Caco-2 (cell line): Measurements from ENCODE around the gene DSG2. TPM values are rescaled to one million over a fixed set of nuclear protein-coding genes. Genes with fewer than 3 reads are reported as not detected.

Source experiments
- Bru-seq: library from RNA; stranded (reverse); fragments of 400-500 nt; gene quantifications from one replicate; lab custom pipeline; 2021; lab: Mats Ljungman, UMichigan
- BruChase-seq, 2 experiments: library from RNA; stranded (reverse); fragments of 400-500 nt; gene quantifications; one replicate each; lab custom pipeline; 2021; lab: Mats Ljungman, UMichigan
- BruUV-seq: library from RNA; stranded (reverse); fragments of 400-500 nt; replicated peaks from 2 replicates; lab custom pipeline; 2021; lab: Mats Ljungman, UMichigan
- CTCF ChIA-PET: fragments of 300-600 bp; sonication (Branson Sonifier 250); formaldehyde crosslinking; loops from one replicate; lab custom pipeline; 2022; ENCODE audit warnings: antibody characterized with exemption; lab: Charles Lee
- POLR2A ChIA-PET: fragments of 300-600 bp; sonication (Branson Sonifier 250); formaldehyde crosslinking; loops from one replicate; lab custom pipeline; 2022; ENCODE audit warnings: antibody characterized with exemption; lab: Charles Lee
- DNase-seq, 2 experiments: peaks; one replicate each; pipeline versions ENCODE4 v3.0.0 to v3.0.0-alpha.2; 2020 to 2022
- H3K27me3 ChIP-seq: replicated peaks from 2 replicates; pipeline ENCODE4 v1.6.0; 2011; ENCODE audit warnings: low read length; ENCODE audit not compliant: control insufficient read depth, insufficient read depth
- H3K36me3 ChIP-seq: 2 replicates; pipeline ENCODE4 v1.5.1; 2011; ENCODE audit warnings: low read length; ENCODE audit not compliant: control insufficient read depth, insufficient read depth
- H3K4me1 ChIP-seq: fragments of 250-450 bp; sonication (Bioruptor Pico); 2 replicates; pipeline ENCODE4 v1.5.1; 2020; ENCODE audit warnings: mild to moderate bottlenecking
- H3K4me3 ChIP-seq: 2 replicates; pipeline ENCODE4 v1.5.1; 2011; ENCODE audit warnings: low read depth, mild to moderate bottlenecking, control low read depth, low read length
- H3K9me3 ChIP-seq: fragments of 250-450 bp; sonication (Bioruptor Pico); 2 replicates; pipeline ENCODE4 v1.5.1; 2020; ENCODE audit warnings: mild to moderate bottlenecking, moderate library complexity
- H3K27ac Mint-ChIP-seq: one replicate; pipeline ENCODE4 v1.8.0; 2022; ENCODE audit warnings: mixed read lengths; ENCODE audit not compliant: unreplicated experiment
- H3K27me3 Mint-ChIP-seq: one replicate; pipeline ENCODE4 v1.8.0; 2022; ENCODE audit warnings: mixed read lengths; ENCODE audit not compliant: insufficient read depth, unreplicated experiment
- H3K36me3 Mint-ChIP-seq: one replicate; pipeline ENCODE4 v1.8.0; 2022; ENCODE audit warnings: mild to moderate bottlenecking, mixed read lengths; ENCODE audit not compliant: insufficient read depth, unreplicated experiment
- H3K4me1 Mint-ChIP-seq: one replicate; pipeline ENCODE4 v1.8.0; 2022; ENCODE audit warnings: low read depth, mixed read lengths; ENCODE audit not compliant: unreplicated experiment
- H3K4me3 Mint-ChIP-seq: one replicate; pipeline ENCODE4 v1.8.0; 2022; ENCODE audit warnings: mild to moderate bottlenecking, moderate library complexity, mixed read lengths; ENCODE audit not compliant: unreplicated experiment
- H3K9me3 Mint-ChIP-seq: one replicate; pipeline ENCODE4 v1.8.0; 2022; ENCODE audit warnings: mixed read lengths; ENCODE audit not compliant: unreplicated experiment
- intact Hi-C: fragments of 100-400 bp; cut with micrococcal nuclease; formaldehyde crosslinking; loops from one replicate; pipeline ENCODE4 v1.10.0; 2022; ENCODE audit not compliant: unreplicated experiment
- long read RNA-seq: library from polyadenylated mRNA; stranded (forward); transcript quantifications from one replicate; pipeline ENCODE4 v2.0.0, GENCODE V29; 2022
- total RNA-seq: library from RNA; stranded (reverse); gene quantifications from 2 replicates; pipeline ENCODE4 v1.2.3, GENCODE V29; 2022
- TF ChIP-seq, protein P1 (sequence below), 2 experiments: fragments of 200-600 bp in 1 of 2; IDR thresholded peaks; 1 replicate in 1 of 2; 2 replicates in 1 of 2; pipeline versions ENCODE4 v1.5.1 to v1.8.0; 2011 to 2022; ENCODE audit warnings: antibody characterized with exemption in 1 of 2, control low read depth in 1 of 2, inconsistent platforms in 1 of 2, low read depth in 1 of 2, low read length in 1 of 2, mild to moderate bottlenecking in 1 of 2, moderate library complexity in 1 of 2; ENCODE audit not compliant: insufficient read depth in 1 of 2, severe bottlenecking in 1 of 2, unreplicated experiment in 1 of 2

The DSG2 gene
- total RNA-seq = 32.1 and 33.6 TPM in 2 replicates
- Bru-seq, nascent RNA = percentile 70 among the genes with signal in this experiment
- BruChase-seq, experiment 1, labeled RNA remaining after a 2-hour chase = percentile 70 among the genes with signal in this experiment
- percentile 88 among the genes with signal in this experiment for BruChase-seq, experiment 2, labeled RNA remaining after a 6-hour chase
- long read RNA-seq, full-length matches to known transcripts = 24 of 34 reads
- long read RNA-seq, partial matches to known transcripts = 5 of 34 reads
- long read RNA-seq, other reads (novel, unspliced or antisense) = 5 of 34 reads

DNA sequence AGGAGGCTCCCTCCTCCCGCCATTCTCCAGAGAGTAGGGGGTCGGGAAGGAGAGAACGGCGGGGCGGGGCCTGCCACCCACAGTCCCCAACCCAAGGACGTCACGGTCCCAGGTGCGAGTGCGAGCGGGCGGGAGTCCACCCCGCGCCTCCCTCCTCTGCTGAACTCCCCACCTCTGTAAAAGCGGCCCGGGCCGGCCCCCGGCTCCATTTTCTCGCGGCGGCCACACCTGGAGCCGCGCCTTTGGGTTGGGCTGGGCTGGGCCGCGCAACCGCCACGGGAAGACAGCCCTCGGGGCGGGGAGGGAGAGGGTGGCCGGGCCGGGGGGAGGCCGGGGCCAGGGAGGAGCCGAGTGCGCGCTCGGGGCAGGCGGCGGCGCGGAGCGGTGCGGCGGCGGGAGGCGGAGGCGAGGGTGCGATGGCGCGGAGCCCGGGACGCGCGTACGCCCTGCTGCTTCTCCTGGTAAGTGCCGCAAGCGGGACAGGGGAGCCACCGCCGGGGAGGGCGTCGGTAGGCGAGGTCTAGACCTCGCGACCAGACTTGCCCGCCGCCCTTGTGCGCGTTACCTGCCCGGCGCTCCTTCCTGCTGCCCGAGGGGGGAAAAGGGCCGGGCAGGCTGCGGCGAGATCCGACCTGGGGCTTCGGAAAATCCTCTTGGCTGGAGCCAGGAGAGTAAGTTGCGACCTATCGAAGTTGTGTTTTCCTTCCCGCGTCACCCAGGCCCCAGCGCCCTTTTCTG, at the start of gene DSG2:
Gene DSG2, plus strand, starts transcription at position 342 of the 738 bp plus-strand sequence. Its CDS starts 75 bp downstream, at position 417.
- Histone ChIP-seq H3K36me3 (no peaks in the 10 kb centered on the region), H3K27me3 (no peaks in the 10 kb centered on the region), H3K4me3 (peak within 1 kb of the TSS; percentile 72), H3K9me3 (no peaks in the 10 kb centered on the region), H3K4me1 (peaks cover 5% of the 10 kb centered on the region; the same call in 1 of the 2 replicates)
- Mint-ChIP-seq H3K9me3 (no peaks in the 10 kb centered on the region), H3K27me3 (no peaks in the 10 kb centered on the region), H3K4me1 (peaks cover 6% of the 10 kb centered on the region), H3K27ac (peak within 1 kb of the TSS; percentile 61), H3K36me3 (no peaks in the 10 kb centered on the region), H3K4me3 (peak within 1 kb of the TSS; percentile 79)
- POLR2A ChIA-PET = no interaction called here
- TF ChIP-seq, protein P1, sequence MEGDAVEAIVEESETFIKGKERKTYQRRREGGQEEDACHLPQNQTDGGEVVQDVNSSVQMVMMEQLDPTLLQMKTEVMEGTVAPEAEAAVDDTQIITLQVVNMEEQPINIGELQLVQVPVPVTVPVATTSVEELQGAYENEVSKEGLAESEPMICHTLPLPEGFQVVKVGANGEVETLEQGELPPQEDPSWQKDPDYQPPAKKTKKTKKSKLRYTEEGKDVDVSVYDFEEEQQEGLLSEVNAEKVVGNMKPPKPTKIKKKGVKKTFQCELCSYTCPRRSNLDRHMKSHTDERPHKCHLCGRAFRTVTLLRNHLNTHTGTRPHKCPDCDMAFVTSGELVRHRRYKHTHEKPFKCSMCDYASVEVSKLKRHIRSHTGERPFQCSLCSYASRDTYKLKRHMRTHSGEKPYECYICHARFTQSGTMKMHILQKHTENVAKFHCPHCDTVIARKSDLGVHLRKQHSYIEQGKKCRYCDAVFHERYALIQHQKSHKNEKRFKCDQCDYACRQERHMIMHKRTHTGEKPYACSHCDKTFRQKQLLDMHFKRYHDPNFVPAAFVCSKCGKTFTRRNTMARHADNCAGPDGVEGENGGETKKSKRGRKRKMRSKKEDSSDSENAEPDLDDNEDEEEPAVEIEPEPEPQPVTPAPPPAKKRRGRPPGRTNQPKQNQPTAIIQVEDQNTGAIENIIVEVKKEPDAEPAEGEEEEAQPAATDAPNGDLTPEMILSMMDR (IDR thresholded peaks at IDR 0.05; ENCODE audit: insufficient read depth in 1 of 2, low read depth in 1 of 2, low read length in 1 of 2, severe bottlenecking in 1 of 2, unreplicated experiment in 1 of 2) = no peak
- intact Hi-C loops = loop anchor here (2.0 to 5.0 kb wide), 2 partner anchors 15 to 236 kb away; no protein-coding TSS in a partner anchor
- no TSS peak for BruUV-seq
- DNase-seq = peak; percentile 66 to 75
- CTCF ChIA-PET = no interaction called here

- Histone ChIP-seq H3K27me3 (no peaks in the 10 kb centered on the region), H3K9me3 (no peaks in the 10 kb centered on the region), H3K4me3 (no peak overlapping the region), H3K4me1 (no peaks in the 10 kb centered on the region), H3K36me3 (no peaks in the 10 kb centered on the region)
- Mint-ChIP-seq H3K9me3 (no peaks in the 10 kb centered on the region), H3K36me3 (no peaks in the 10 kb centered on the region), H3K4me3 (no peak overlapping the region), H3K27ac (no peak overlapping the region), H3K4me1 (no peaks in the 10 kb centered on the region), H3K27me3 (no peaks in the 10 kb centered on the region)
- intact Hi-C loops = no loop called here
- CTCF ChIA-PET = no interaction called here
- TF ChIP-seq, protein P1 (IDR thresholded peaks at IDR 0.05; ENCODE audit: insufficient read depth in 1 of 2, low read depth in 1 of 2, low read length in 1 of 2, severe bottlenecking in 1 of 2, unreplicated experiment in 1 of 2) = no peak
- no TSS peak for BruUV-seq
- POLR2A ChIA-PET = no interaction called here
- no peak for DNase-seq
Measured at GRCh38 chr18:31450409-31450808, 47.6 kb upstream of the DSG2 start.

- H3K27ac Mint-ChIP-seq = no peak overlapping the region
- H3K36me3 ChIP-seq = no peaks in the 10 kb centered on the region
- no peaks in the 10 kb centered on the region for H3K27me3 ChIP-seq
- H3K36me3 Mint-ChIP-seq = no peaks in the 10 kb centered on the region
- no peaks in the 10 kb centered on the region for H3K9me3 Mint-ChIP-seq
- no peaks in the 10 kb centered on the region for H3K4me1 Mint-ChIP-seq
- H3K9me3 ChIP-seq = no peaks in the 10 kb centered on the region
- no peaks in the 10 kb centered on the region for H3K4me1 ChIP-seq
- ChIA-PET POLR2A (no interaction called here), CTCF (no interaction called here)
- H3K27me3 Mint-ChIP-seq = no peaks in the 10 kb centered on the region
- TF ChIP-seq, protein P1 (IDR thresholded peaks at IDR 0.05; ENCODE audit: insufficient read depth in 1 of 2, low read depth in 1 of 2, low read length in 1 of 2, severe bottlenecking in 1 of 2, unreplicated experiment in 1 of 2) = no peak
- H3K4me3 ChIP-seq = no peak overlapping the region
- no peak overlapping the region for H3K4me3 Mint-ChIP-seq
- no peak for DNase-seq
- no TSS peak for BruUV-seq
- intact Hi-C loops = no loop called here
Measured at GRCh38 chr18:31451625-31452024, 46.4 kb upstream of the DSG2 start.
